ENCODE results near the gene LAGE3.

- TF ChIP-seq RAD21 (CRISPR knock-in tag; IDR thresholded peaks at IDR 0.05) (no peak), POLR2A (IDR thresholded peaks at IDR 0.05; ENCODE audit: insufficient read depth in 1 of 2, low read depth in 2 of 2, low read length in 2 of 2) (no peak)
Observed at GRCh38 chrX:154481911-154482601, 3.0 kb upstream of the LAGE3 start.
